ENCODE measurements around the gene CPSF2. TPM values are rescaled to one million over a fixed set of nuclear protein-coding genes. Genes with fewer than 3 reads are reported as not detected.

CPSF2 gene
- total and polyA plus RNA-seq, 2 of the 13 experiments (the other 11 are each of a cell fraction or from before 2014, with no cell fraction given): 14.3 to 67.9 TPM

GRCh38 chr14:92175811-92176210 lies 54.0 kb downstream of the CPSF2 start:
- no TSS peak for BruUV-seq (replicated peaks)
- Histone ChIP-seq H3K4me2 (ENCODE audit: low read depth, low read length) (no peak overlapping the region), H3K27ac (ENCODE audit: extremely low read length, insufficient read depth, low read length) (no peak overlapping the region), H4K20me1 (ENCODE audit: insufficient read depth, low read length) (no peaks in the 10 kb centered on the region), H3K9me3 (ENCODE audit: low read length) (no peaks in the 10 kb centered on the region), H2AFZ (ENCODE audit: low read length) (no peak overlapping the region), H3K36me3 (replicated peaks in 1 of 2; ENCODE audit: control insufficient read depth in 1 of 2, insufficient read depth in 2 of 2, low read length in 2 of 2) (no peaks in the 10 kb centered on the region), H3K4me3 (replicated peaks in 1 of 3; ENCODE audit: insufficient read depth in 1 of 3, low read depth in 2 of 3, low read length in 3 of 3) (no peak overlapping the region), H3K79me2 (ENCODE audit: insufficient read depth, low read length) (no peaks in the 10 kb centered on the region), H3K27me3 (ENCODE audit: control insufficient read depth in 1 of 2, insufficient read depth in 2 of 2, low read length in 2 of 2) (no peaks in the 10 kb centered on the region), H3K9ac (ENCODE audit: insufficient read depth, low read depth, low read length) (no peak overlapping the region), H3K4me1 (ENCODE audit: insufficient read depth, low read length) (no peaks in the 10 kb centered on the region)
- WGBS (ENCODE audit: low lambda C conversion rate): 45% methylated on average over 2 of the region's 2 CpGs
- CTCF ChIA-PET (ENCODE audit: low intra/inter-chr PET ratio, low total read pairs): no interaction called here
- ATAC-seq (no peak), FAIRE-seq (no peak), DNase-seq (ENCODE audit: low spot score) (no peak)
- in situ Hi-C loops (cut with HindIII; ENCODE audit: extremely low pct_ligation_motif_present, low pct_unique_long_range_greater_than_20kb) (no loop called here), intact Hi-C loops (cut with micrococcal nuclease; ENCODE audit: unreplicated experiment) (no loop called here)
- POLR2A ChIA-PET: no interaction called here
- TF ChIP-seq ZBTB37 (CRISPR knock-in tag; IDR thresholded peaks at IDR 0.05): no peak
- TF ChIP-seq NFYB (CRISPR knock-in tag; IDR thresholded peaks at IDR 0.05): no peak
- no peak for TF ChIP-seq FOXK2 (IDR thresholded peaks at IDR 0.05)
- TF ChIP-seq, protein P1, sequence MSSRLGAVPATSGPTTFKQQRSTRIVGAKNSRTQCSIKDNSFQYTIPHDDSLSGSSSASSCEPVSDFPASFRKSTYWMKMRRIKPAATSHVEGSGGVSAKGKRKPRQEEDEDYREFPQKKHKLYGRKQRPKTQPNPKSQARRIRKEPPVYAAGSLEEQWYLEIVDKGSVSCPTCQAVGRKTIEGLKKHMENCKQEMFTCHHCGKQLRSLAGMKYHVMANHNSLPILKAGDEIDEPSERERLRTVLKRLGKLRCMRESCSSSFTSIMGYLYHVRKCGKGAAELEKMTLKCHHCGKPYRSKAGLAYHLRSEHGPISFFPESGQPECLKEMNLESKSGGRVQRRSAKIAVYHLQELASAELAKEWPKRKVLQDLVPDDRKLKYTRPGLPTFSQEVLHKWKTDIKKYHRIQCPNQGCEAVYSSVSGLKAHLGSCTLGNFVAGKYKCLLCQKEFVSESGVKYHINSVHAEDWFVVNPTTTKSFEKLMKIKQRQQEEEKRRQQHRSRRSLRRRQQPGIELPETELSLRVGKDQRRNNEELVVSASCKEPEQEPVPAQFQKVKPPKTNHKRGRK (CRISPR knock-in tag; IDR thresholded peaks at IDR 0.05): no peak
- TF ChIP-seq DNMT3B (CRISPR knock-in tag; conservative IDR thresholded peaks at IDR 0.05): no peak

GRCh38 chr14:92176476-92176875 lies 54.7 kb downstream of the CPSF2 start:
- Histone ChIP-seq H3K27ac (ENCODE audit: extremely low read length, insufficient read depth, low read length) (no peak overlapping the region), H2AFZ (ENCODE audit: low read length) (no peak overlapping the region), H3K9me3 (ENCODE audit: low read length) (no peaks in the 10 kb centered on the region), H3K36me3 (replicated peaks in 1 of 2; ENCODE audit: control insufficient read depth in 1 of 2, insufficient read depth in 2 of 2, low read length in 2 of 2) (no peaks in the 10 kb centered on the region), H3K4me2 (ENCODE audit: low read depth, low read length) (no peak overlapping the region), H4K20me1 (ENCODE audit: insufficient read depth, low read length) (no peaks in the 10 kb centered on the region), H3K9ac (ENCODE audit: insufficient read depth, low read depth, low read length) (no peak overlapping the region), H3K4me1 (ENCODE audit: insufficient read depth, low read length) (no peaks in the 10 kb centered on the region), H3K27me3 (ENCODE audit: control insufficient read depth in 1 of 2, insufficient read depth in 2 of 2, low read length in 2 of 2) (no peaks in the 10 kb centered on the region), H3K4me3 (replicated peaks in 1 of 3; ENCODE audit: insufficient read depth in 1 of 3, low read depth in 2 of 3, low read length in 3 of 3) (no peak overlapping the region), H3K79me2 (ENCODE audit: insufficient read depth, low read length) (no peaks in the 10 kb centered on the region)
- POLR2A ChIA-PET: no interaction called here
- CTCF ChIA-PET (ENCODE audit: low intra/inter-chr PET ratio, low total read pairs): no interaction called here
- intact Hi-C loops (cut with micrococcal nuclease; ENCODE audit: unreplicated experiment) (no loop called here), in situ Hi-C loops (cut with HindIII; ENCODE audit: extremely low pct_ligation_motif_present, low pct_unique_long_range_greater_than_20kb) (no loop called here)
- ATAC-seq (no peak), FAIRE-seq (no peak), DNase-seq (ENCODE audit: low spot score) (no peak)
- 36% methylated on average over 2 of the region's 2 CpGs for WGBS (ENCODE audit: low lambda C conversion rate)
- no TSS peak for BruUV-seq (replicated peaks)
- no peak for TF ChIP-seq TEAD3 (CRISPR knock-in tag; optimal IDR thresholded peaks at IDR 0.05; ENCODE audit: borderline replicate concordance)
- no peak for TF ChIP-seq KMT2B (CRISPR knock-in tag; IDR thresholded peaks at IDR 0.05)
- no peak for TF ChIP-seq ZNF496 (CRISPR knock-in tag; IDR thresholded peaks at IDR 0.05; ENCODE audit: insufficient replicate concordance)
- no peak for TF ChIP-seq ZNF597 (CRISPR knock-in tag; IDR thresholded peaks at IDR 0.05)
- TF ChIP-seq NR0B2 (CRISPR knock-in tag; IDR thresholded peaks at IDR 0.05): no peak
- TF ChIP-seq, protein P2, sequence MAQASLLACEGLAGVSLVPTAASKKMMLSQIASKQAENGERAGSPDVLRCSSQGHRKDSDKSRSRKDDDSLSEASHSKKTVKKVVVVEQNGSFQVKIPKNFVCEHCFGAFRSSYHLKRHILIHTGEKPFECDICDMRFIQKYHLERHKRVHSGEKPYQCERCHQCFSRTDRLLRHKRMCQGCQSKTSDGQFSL (CRISPR knock-in tag; IDR thresholded peaks at IDR 0.05): no peak
- TF ChIP-seq ZNF224 (CRISPR knock-in tag; IDR thresholded peaks at IDR 0.05): no peak
- TF ChIP-seq ZNF747 (CRISPR knock-in tag; IDR thresholded peaks at IDR 0.05; ENCODE audit: borderline replicate concordance): no peak
- no peak for TF ChIP-seq ZNF558 (CRISPR knock-in tag; IDR thresholded peaks at IDR 0.05; ENCODE audit: borderline replicate concordance)
